Bronchial epithelial cell (primary cell): ENCODE measurements around the gene MICAL3. TPM values are rescaled to one million over a fixed set of nuclear protein-coding genes. Genes with fewer than 3 reads are reported as not detected.

Experiments
- DNase-seq: peaks from one replicate; pipeline ENCODE4 v3.0.0-alpha.2; 2010; ENCODE audit warnings: low read depth
- FAIRE-seq: peaks from 2 replicates; lab custom pipeline; 2011; peaks lifted over from hg19 to GRCh38; lab: Jason Lieb, UNC
- H3K27me3 ChIP-seq: 2 replicates; pipeline ENCODE4 v1.5.1; 2011; ENCODE audit warnings: low read length; ENCODE audit not compliant: control insufficient read depth, insufficient read depth
- H3K36me3 ChIP-seq: 2 replicates; pipeline ENCODE4 v1.5.1; 2011; ENCODE audit warnings: low read length; ENCODE audit not compliant: control insufficient read depth, insufficient read depth
- H3K4me3 ChIP-seq: 2 replicates; pipeline ENCODE4 v1.5.1; 2011; ENCODE audit warnings: mild to moderate bottlenecking, low read depth, low read length, control low read depth
- total RNA-seq: library from RNA; depleted of rRNA; stranded (reverse); fragments of >200 nt; gene quantifications from 2 replicates; pipeline ENCODE4 v1.2.1, GENCODE V29; 2014
- TF ChIP-seq, protein P1 (sequence below): IDR thresholded peaks from 2 replicates; pipeline ENCODE4 v1.5.1; 2011; ENCODE audit warnings: mild to moderate bottlenecking, moderate library complexity, low read length, control low read depth, inconsistent platforms; ENCODE audit not compliant: insufficient read depth, severe bottlenecking

Gene MICAL3
- total RNA-seq, 1 donor from 2014 or later = 13.4 TPM

DNA sequence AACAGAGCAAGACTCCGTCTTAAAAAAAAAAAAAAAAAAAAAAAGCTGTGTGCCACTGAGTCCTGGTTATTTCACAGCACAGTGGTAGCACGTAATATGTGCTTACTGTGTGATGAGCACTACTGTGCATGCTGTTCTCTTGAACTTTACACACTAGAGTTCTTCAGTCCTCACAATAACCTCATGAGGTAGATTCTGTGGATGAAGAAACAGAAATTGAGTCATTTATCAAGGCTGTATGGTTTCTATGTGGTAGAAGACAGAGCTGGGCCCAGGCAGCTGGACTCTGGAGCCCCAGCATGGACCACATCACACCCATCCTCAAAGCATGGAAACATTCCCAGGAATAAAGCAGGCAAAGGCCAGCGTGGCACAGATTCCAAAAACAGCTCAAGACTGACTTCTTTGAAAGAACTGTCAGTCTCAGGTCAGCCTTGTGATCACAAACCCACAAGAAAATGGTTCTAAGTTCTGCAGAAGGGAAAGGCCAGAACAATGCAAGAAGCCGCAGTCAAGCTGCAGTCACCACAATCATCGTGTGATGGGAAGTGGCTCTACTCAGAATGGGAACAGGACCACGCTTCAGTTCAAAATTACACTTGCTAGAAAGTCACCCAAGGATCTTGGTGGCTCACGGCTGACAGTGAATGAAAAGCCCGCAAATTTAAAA, 49.5 kb downstream of the MICAL3 start:
- Histone ChIP-seq H3K36me3 (peaks cover 5% of the 10 kb centered on the region), H3K4me3 (no peak overlapping the region), H3K27me3 (no peaks in the 10 kb centered on the region)
- FAIRE-seq (peak; percentile 18), DNase-seq (no peak)
- TF ChIP-seq, protein P1, sequence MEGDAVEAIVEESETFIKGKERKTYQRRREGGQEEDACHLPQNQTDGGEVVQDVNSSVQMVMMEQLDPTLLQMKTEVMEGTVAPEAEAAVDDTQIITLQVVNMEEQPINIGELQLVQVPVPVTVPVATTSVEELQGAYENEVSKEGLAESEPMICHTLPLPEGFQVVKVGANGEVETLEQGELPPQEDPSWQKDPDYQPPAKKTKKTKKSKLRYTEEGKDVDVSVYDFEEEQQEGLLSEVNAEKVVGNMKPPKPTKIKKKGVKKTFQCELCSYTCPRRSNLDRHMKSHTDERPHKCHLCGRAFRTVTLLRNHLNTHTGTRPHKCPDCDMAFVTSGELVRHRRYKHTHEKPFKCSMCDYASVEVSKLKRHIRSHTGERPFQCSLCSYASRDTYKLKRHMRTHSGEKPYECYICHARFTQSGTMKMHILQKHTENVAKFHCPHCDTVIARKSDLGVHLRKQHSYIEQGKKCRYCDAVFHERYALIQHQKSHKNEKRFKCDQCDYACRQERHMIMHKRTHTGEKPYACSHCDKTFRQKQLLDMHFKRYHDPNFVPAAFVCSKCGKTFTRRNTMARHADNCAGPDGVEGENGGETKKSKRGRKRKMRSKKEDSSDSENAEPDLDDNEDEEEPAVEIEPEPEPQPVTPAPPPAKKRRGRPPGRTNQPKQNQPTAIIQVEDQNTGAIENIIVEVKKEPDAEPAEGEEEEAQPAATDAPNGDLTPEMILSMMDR = no peak

DNA sequence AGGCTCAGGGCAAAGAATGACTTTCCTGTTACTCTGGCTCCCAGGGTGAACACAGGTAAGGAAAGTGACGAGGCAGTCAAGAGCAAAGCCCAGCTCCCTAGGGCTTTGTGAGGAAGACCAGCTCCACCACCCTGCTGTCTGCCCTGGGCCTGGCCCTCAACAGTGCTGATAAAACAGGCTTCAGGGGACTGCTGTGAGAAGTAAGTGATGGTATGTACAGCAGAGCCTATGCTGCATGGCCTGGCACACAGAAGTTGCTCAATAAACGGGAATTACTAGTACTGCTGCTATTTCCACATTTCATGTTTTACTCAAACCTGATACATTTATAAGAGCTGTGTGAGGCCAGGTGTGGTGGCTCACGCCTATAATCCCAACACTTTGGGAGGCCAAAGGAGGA, 50.3 kb downstream of the MICAL3 start:
- TF ChIP-seq, protein P1 = no peak
- H3K27me3 ChIP-seq = no peaks in the 10 kb centered on the region
- peaks cover 10% of the 10 kb centered on the region for H3K36me3 ChIP-seq
- no peak overlapping the region for H3K4me3 ChIP-seq
- no peak for FAIRE-seq
- peak; percentile 38 for DNase-seq

DNA sequence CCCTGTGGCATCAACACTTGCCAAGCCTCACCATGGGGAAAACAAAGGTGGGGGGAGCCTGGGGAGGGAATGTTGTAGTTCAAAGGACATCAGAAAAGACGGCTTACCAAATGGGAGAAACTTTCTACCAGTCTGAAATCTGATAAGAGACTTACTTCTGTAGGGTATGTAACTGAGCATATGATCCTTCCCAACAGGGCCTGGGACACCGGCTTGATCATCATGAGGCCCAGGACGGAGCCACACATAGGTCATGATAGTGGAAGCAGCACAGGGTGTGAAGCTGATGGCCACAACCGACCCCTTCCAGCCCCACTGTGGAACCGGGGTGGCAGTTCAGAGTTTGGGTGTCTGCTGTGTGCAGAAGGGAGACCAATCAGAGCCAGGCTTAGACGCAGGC, 51.1 kb downstream of the MICAL3 start:
- H3K27me3 ChIP-seq = no peaks in the 10 kb centered on the region
- no peak overlapping the region for H3K4me3 ChIP-seq
- H3K36me3 ChIP-seq = peaks cover 10% of the 10 kb centered on the region
- DNase-seq (no peak), FAIRE-seq (peak; percentile 28)
- TF ChIP-seq, protein P1 = no peak

DNA sequence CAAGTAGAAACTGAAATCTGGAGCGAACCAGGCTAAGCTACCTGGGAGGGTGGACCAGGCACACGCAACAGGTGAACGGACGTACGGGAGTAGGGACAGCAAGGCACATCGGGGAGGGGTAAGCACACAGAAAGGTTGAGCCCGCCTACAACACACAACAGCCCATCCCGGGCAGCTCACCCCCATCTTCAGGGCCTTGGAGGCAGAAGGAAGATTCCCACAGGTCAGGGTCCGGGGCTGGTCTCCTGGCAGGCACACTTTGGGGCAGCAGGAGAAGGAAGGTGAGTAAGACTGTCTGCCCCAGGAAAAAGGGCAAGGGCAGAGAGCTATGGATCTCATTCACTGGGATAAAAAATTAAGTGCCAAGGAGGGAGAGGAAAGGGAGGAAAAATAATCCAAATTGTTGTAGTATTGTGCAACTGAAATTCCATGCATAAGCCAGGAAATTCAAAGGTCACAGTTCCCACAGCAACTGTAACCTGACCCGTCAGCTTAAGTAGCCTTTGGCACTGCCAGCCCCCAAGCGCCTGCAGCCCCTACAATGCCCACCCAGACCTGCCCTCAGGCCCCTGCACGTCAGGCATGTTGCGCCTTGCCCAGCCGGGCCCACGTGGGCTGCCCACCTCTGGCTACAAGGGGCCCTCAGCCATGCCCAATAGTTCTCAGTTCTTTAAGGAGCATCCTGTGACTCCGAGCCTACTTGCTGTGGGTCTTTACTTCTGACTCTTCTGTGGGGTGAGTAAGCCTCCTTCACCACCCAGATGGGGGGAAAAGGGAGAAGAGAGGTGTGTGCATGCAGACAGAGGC, 51.8 kb downstream of the MICAL3 start:
- peaks cover 12% of the 10 kb centered on the region for H3K36me3 ChIP-seq
- FAIRE-seq (no peak), DNase-seq (peak; percentile 63)

DNA sequence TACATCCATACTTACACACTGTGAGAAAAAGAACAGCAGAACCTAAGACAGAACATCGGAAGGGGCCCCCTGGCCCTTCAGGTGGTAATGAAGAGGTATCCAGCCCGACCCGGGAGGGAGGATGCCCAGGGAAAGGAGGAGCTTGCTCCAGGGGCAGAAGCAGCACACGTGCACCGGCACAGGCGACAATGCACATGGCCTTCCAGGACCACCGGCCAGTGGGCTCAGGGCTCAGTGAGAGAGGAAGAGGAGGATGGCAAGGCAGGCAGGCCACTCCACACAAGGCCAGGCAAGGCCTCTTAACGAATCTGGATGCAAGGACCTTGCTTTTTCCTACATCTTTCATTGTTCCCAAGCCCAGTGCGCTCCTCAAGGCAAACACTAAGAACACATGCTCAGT, 52.6 kb downstream of the MICAL3 start:
- Histone ChIP-seq H3K27me3 (no peaks in the 10 kb centered on the region), H3K36me3 (peaks cover 12% of the 10 kb centered on the region), H3K4me3 (no peak overlapping the region)
- no peak for FAIRE-seq
- TF ChIP-seq, protein P1 = no peak
- DNase-seq = no peak

More for the DNA sequence above, 51.8 kb downstream of the MICAL3 start:
- Histone ChIP-seq H3K27me3 (no peaks in the 10 kb centered on the region), H3K4me3 (no peak overlapping the region)
- TF ChIP-seq, protein P1 = no peak
